Femur (tissue), 1 donor: Measurements from ENCODE around the gene SPATA9.
"Not testable (repeated sequence)": the region's sequence is repeated elsewhere in the genome, so short reads cannot be mapped to it uniquely, and the experiment has no call there.

Experiments used
- DNase-seq: peaks from one replicate; pipeline ENCODE4 v3.0.0-alpha.2; 2017

SPATA9 gene

GRCh38 chr5:95715799-95716461 is 33.1 kb upstream of the SPATA9 start:
- no peak for DNase-seq

GRCh38 chr5:95713960-95714710 is 31.3 kb upstream of the SPATA9 start:
- no peak for DNase-seq

GRCh38 chr5:95713246-95713645 is 30.5 kb upstream of the SPATA9 start:
- DNase-seq = not testable (repeated sequence)

GRCh38 chr5:95712347-95712958 is 29.7 kb upstream of the SPATA9 start:
- DNase-seq = no peak

- no peak for DNase-seq
Measured at GRCh38 chr5:95711501-95712346, 28.9 kb upstream of the SPATA9 start.

GRCh38 chr5:95710651-95711500 is 28.1 kb upstream of the SPATA9 start:
- peak; percentile 30 for DNase-seq

- DNase-seq = no peak
Measured at GRCh38 chr5:95709967-95710650, 27.3 kb upstream of the SPATA9 start.

- no peak for DNase-seq
Measured at GRCh38 chr5:95708876-95709275, 26.1 kb upstream of the SPATA9 start.

- DNase-seq = not testable (repeated sequence)
Measured at GRCh38 chr5:95707534-95708188, 24.9 kb upstream of the SPATA9 start.

GRCh38 chr5:95707055-95707454 is 24.3 kb upstream of the SPATA9 start:
- no peak for DNase-seq

- DNase-seq = not testable (repeated sequence)
Measured at GRCh38 chr5:95706196-95706595, 23.4 kb upstream of the SPATA9 start.

- DNase-seq = no peak
Measured at GRCh38 chr5:95704150-95704549, 21.4 kb upstream of the SPATA9 start.

GRCh38 chr5:95701074-95701473 is 18.3 kb upstream of the SPATA9 start:
- no peak for DNase-seq

- no peak for DNase-seq
Measured at GRCh38 chr5:95699337-95699736, 16.5 kb upstream of the SPATA9 start.

- DNase-seq = no peak
Measured at GRCh38 chr5:95697781-95698681, 15.2 kb upstream of the SPATA9 start.

GRCh38 chr5:95690333-95690732 is 7.5 kb upstream of the SPATA9 start:
- DNase-seq = no peak

- no peak for DNase-seq
Measured at GRCh38 chr5:95689680-95690079, 6.9 kb upstream of the SPATA9 start.

GRCh38 chr5:95686651-95687050 is 3.9 kb upstream of the SPATA9 start:
- DNase-seq = no peak

- DNase-seq = no peak
Measured at GRCh38 chr5:95684361-95684760, 1.6 kb upstream of the SPATA9 start.

- no peak for DNase-seq
Measured at GRCh38 chr5:95673081-95673480, 9.7 kb downstream of the SPATA9 start.
